ENCODE results near the gene EIF3L.
A peak's percentile ranks its signal among the peaks of the same experiment; 100 is the strongest.

EIF3L gene

DNA sequence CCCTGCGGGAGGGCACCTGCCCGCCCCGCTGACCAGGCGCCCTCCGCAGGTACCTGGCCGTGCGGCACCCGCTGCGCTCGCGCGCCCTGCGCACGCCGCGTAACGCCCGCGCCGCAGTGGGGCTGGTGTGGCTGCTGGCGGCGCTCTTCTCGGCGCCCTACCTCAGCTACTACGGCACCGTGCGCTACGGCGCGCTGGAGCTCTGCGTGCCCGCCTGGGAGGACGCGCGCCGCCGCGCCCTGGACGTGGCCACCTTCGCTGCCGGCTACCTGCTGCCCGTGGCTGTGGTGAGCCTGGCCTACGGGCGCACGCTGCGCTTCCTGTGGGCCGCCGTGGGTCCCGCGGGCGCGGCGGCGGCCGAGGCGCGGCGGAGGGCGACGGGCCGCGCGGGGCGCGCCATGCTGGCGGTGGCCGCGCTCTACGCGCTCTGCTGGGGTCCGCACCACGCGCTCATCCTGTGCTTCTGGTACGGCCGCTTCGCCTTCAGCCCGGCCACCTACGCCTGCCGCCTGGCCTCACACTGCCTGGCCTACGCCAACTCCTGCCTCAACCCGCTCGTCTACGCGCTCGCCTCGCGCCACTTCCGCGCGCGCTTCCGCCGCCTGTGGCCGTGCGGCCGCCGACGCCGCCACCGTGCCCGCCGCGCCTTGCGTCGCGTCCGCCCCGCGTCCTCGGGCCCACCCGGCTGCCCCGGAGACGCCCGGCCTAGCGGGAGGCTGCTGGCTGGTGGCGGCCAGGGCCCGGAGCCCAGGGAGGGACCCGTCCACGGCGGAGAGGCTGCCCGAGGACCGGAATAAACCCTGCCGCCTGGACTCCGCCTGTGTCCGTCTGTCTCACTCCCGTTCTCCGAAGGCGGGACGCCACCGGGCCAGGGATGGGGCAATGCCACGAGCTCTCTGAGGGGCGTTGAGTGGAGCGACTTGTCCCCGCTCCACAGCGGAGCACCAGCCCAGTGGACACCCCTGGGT is 24.3 kb upstream of the EIF3L start:
- Histone ChIP-seq H3K36me3 (ENCODE audit: insufficient read depth, low read length) (no peaks in the 10 kb centered on the region), H3K9ac (ENCODE audit: low read depth, low read length) (peak overlapping the region; percentile 66), H3K4me1 (ENCODE audit: insufficient read depth, low read length) (peaks cover 12% of the 10 kb centered on the region; the same call in 1 of the 2 replicates), H3K9me3 (ENCODE audit: control insufficient read depth, insufficient read depth, low read length) (no peaks in the 10 kb centered on the region)

DNA sequence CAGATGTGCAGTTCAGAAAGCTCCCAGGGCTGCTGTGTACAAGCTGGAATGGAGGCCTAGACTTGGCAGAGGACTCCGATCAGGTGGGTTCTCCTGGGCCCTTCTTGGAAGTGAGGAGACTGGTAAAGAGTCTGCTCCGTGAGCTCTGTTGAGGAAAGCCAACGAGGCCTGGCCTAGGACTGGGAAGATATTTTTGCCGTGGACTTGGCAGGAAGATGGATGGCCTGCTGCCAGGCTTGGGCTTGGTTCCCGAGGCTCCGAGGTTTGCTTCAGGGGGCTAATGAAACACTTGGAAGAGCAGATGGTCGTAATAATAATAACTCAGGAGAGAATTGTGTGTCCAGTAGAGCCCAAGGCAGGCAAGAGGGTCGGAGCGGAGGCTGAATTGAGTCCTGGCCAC is 22.2 kb upstream of the EIF3L start:
- H3K9ac ChIP-seq (ENCODE audit: low read depth, low read length) = no peak overlapping the region
- H3K4me1 ChIP-seq (ENCODE audit: insufficient read depth, low read length) = peaks cover 12% of the 10 kb centered on the region; the same call in 1 of the 2 replicates
- no peaks in the 10 kb centered on the region for H3K9me3 ChIP-seq (ENCODE audit: control insufficient read depth, insufficient read depth, low read length)
- H3K36me3 ChIP-seq (ENCODE audit: insufficient read depth, low read length) = no peaks in the 10 kb centered on the region

DNA sequence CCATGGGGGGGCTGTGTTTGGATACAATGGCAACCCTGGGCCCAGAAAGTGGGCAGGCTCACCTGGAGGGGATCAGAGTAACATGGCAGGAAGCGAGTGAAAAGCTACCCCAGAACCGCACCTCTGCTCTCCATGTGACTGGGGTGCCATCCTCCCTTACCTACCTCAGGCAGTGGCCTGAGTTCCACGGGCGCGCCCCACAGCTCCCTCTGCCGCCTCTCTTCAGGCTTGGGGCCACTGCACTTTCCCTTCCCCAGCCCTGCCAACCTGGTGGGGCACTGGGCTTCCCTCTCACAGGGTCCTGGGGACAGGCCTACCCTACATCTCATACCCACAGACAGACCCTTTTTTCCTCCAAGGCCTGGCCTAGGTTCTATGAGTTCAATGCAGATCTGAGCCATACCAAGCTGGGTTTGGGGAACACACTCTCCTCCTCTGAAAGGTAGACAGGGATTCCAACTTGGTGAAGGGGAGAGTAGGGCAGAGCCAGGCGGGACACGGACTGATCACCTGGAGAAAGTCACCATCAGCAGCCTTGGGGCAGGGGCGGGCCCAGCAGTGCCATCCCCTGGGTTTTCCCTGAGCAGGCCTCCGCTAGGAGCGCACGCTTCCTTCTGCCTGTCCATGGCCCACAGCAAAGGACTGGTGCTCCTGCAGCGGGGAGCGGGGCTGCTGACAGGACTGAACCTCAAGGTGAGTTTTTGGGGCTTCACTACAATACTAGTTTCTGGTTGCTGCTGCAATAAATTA is 19.0 kb upstream of the EIF3L start:
- H3K36me3 ChIP-seq (ENCODE audit: insufficient read depth, low read length) = peaks cover 5% of the 10 kb centered on the region; the same call in 1 of the 2 replicates
- H3K9me3 ChIP-seq (ENCODE audit: control insufficient read depth, insufficient read depth, low read length) = no peaks in the 10 kb centered on the region
- no peak overlapping the region for H3K9ac ChIP-seq (ENCODE audit: low read depth, low read length)
- H3K4me1 ChIP-seq (ENCODE audit: insufficient read depth, low read length) = no peaks in the 10 kb centered on the region

DNA sequence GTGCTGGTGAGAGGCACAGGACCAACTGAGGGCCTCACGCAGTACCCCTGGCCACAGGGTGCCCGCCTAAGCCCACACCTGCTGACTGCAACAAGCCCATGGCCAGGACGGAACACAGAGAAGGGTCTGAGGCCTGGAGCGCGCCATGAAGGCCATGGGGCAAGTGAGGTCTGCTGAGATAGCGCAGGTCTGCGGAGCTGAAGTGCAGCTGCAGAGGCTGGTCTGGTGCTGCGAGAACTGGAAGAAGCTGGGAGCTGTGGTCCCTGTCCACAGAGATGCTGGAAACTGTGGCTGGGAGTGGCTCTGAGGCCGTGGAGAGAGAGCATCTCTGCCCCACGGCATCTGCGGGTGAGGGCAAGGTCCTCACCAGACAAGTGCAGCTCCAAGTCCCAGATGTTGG is 17.7 kb upstream of the EIF3L start:
- Histone ChIP-seq H3K4me1 (ENCODE audit: insufficient read depth, low read length) (no peaks in the 10 kb centered on the region), H3K9me3 (ENCODE audit: control insufficient read depth, insufficient read depth, low read length) (no peaks in the 10 kb centered on the region), H3K36me3 (ENCODE audit: insufficient read depth, low read length) (peaks cover 5% of the 10 kb centered on the region; the same call in 1 of the 2 replicates), H3K9ac (ENCODE audit: low read depth, low read length) (no peak overlapping the region)

DNA sequence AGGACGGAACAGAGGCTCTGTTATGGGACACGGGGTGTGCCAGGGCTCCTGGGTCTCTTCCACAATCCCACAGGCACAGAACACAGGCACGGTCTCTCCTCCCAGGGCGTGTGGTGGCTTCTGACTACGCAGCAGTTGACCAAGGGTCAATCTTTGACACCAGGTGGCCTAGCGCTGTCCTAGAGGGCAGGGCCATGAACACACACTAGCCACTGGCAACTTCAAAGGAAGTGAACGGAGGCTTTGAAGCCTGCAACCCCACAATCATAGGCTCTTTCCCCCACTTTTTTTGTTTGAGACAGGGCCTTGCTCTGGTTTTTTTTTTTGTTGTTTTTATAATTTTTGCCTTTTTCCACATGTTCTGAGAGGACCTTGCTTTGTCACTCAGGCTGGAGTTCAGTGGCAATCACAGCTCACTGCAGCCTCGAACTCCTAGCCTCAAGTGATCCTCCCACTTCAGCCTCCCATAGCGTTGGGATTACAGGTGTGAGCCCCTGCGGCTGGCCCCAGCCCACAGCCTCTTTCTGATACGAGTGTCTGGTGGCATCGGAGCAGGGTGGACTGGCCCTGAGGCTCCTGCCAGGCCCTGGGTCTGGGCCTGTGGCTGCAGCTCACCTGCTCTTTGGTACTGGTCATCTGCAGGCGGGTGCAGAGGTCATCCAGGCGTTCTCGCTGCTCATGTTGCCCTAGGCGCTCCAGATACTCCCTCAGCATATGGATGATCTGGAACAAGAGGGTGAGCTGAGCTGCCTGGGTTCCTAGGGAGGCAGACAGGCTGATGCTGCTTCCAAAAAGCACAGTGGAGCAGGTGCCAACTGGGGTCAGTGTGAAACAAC is 17.0 kb upstream of the EIF3L start:
- H3K36me3 ChIP-seq (ENCODE audit: insufficient read depth, low read length) = peaks cover 5% of the 10 kb centered on the region; the same call in 1 of the 2 replicates
- no peaks in the 10 kb centered on the region for H3K9me3 ChIP-seq (ENCODE audit: control insufficient read depth, insufficient read depth, low read length)
- H3K9ac ChIP-seq (ENCODE audit: low read depth, low read length) = no peak overlapping the region
- H3K4me1 ChIP-seq (ENCODE audit: insufficient read depth, low read length) = no peaks in the 10 kb centered on the region

DNA sequence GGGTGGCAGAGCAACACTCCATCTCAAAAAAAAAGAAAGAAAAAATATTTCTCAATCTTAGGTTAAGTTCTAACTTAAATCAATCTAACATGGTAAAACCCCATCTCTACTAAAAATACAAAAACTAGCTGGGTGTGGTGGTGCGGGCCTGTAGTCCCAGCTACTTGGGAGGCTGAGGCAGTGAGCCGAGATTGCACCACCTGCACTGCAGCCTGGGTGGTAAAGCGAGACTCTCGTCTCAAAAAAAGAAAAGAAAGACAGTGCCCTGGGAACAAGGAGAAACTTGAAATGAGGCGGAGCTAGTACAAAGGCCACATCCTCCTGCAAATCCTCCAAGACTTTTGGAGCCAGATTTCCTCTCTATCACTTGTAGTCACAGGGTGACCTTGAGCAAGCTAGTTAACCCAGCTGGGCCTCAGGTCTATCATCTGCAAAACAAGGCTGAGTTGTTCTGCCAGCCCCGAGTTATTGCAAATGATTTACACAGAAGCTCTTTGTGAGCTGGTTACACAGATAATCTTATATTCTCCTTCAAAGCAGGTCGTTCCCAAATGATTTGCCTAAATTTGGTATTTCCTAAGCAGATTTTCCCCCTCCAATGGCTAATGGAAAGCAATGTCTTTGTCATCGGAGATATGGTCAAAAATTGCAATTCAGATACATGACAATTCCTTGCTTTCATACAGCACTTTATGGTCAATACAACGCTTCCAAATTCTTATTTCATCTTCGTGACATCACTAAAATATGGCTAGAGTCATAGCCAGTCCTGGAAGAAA is 7.0 kb upstream of the EIF3L start:
- Histone ChIP-seq H3K9ac (ENCODE audit: low read depth, low read length) (no peak overlapping the region), H3K36me3 (ENCODE audit: insufficient read depth, low read length) (peaks cover 5% of the 10 kb centered on the region; the same call in 1 of the 2 replicates), H3K9me3 (ENCODE audit: control insufficient read depth, insufficient read depth, low read length) (peaks cover 4% of the 10 kb centered on the region; the same call in 1 of the 2 replicates), H3K4me1 (ENCODE audit: insufficient read depth, low read length) (no peaks in the 10 kb centered on the region)

DNA sequence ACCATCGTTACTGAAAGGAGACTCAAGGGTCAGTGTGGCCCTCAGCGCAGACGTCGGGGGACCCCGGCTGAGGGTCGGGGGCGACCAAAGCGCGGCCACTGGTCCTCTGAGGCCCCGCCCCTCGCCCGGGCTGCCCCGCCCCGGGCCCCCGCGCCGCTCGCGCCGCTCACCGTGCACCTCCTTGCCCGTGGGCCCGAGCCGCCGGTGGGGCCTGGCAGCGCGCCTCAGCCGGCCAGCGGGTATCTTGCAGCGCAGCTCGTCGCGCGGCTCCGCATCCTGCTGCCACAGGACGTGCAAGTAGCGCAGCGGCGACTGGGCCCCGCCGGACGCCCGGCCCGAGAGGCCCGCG is 5.5 kb upstream of the EIF3L start:
- H3K9ac ChIP-seq (ENCODE audit: low read depth, low read length) = peak overlapping the region; percentile 69; the same call in 1 of the 2 replicates
- H3K36me3 ChIP-seq (ENCODE audit: insufficient read depth, low read length) = 0 out of 2 replicates have a peak, but pooled peaks cover under 1% of the 10 kb centered on the region
- no peaks in the 10 kb centered on the region for H3K4me1 ChIP-seq (ENCODE audit: insufficient read depth, low read length)
- H3K9me3 ChIP-seq (ENCODE audit: control insufficient read depth, insufficient read depth, low read length) = peaks cover 4% of the 10 kb centered on the region; the same call in 1 of the 2 replicates

DNA sequence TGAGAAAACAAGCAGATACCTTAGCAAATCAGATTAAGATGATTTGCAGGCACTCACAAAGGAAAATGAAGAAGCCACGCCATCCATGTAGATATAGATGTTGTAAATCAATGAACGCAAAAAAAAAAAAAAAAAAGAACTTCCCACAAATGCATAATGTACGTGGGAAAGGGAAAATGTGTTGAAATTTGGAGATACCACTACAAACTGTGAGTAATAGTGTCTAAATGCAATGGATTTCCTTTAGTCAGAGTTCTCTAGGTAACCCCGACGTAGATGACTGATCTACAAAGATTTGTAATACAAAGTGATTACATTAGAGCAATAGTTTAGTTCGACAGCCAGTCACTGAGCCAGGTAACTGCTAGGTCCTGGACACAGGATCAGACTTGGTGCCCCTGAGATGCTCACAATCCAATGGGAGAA is 4.3 kb upstream of the EIF3L start:
- H3K9ac ChIP-seq (ENCODE audit: low read depth, low read length) = peak overlapping the region; percentile 69; the same call in 1 of the 2 replicates
- no peaks in the 10 kb centered on the region for H3K4me1 ChIP-seq (ENCODE audit: insufficient read depth, low read length)
- peaks cover 4% of the 10 kb centered on the region; the same call in 1 of the 2 replicates for H3K9me3 ChIP-seq (ENCODE audit: control insufficient read depth, insufficient read depth, low read length)
- H3K36me3 ChIP-seq (ENCODE audit: insufficient read depth, low read length) = no peaks in the 10 kb centered on the region

DNA sequence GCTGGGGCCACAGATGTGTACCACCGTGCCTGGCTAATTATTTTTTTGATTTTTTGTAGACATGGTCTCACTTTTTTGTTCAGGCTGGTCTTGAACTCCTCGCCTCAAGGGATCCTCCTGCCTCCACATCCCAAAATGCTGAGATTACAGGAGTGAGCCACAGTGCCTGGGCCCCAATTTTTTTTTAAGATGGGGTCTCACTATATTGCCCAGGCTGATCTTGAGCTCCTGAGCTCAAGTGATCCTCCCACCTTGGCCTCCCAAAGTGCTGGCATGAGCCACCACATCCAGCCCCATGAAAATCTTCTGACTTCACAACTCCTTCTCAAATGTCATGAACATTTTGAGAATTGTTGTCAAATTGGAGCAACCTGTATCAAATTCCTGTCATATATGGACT is 2.8 kb upstream of the EIF3L start:
- Histone ChIP-seq H3K9me3 (ENCODE audit: control insufficient read depth, insufficient read depth, low read length) (peaks cover 4% of the 10 kb centered on the region; the same call in 1 of the 2 replicates), H3K9ac (ENCODE audit: low read depth, low read length) (no peak overlapping the region), H3K36me3 (ENCODE audit: insufficient read depth, low read length) (peaks cover 6% of the 10 kb centered on the region), H3K4me1 (ENCODE audit: insufficient read depth, low read length) (no peaks in the 10 kb centered on the region)

DNA sequence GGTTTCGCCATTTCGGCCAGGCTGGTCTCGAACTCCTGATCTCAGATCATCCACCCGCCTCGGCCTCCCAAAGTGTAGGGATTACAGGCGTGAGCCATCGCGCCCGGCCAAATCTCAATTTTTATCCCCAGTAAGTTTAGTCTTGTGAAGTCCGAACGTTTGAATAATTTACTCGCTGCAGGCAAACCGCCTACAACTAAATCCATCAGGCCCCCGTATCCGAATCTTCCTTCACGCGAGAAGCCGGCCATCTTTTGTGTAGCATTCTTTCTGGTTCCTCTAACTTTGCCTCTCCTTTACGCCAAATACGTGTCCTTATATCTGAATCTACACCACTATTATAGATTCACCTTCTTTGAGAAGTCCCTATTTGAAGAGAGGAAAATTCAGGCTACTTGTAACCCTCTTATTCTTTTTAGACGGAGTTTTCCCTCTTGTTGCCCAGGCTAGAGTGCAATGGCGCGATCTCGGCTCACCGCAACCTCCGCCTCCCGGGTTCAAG is 581 bp upstream of the EIF3L start:
- H3K4me1 ChIP-seq (ENCODE audit: insufficient read depth, low read length) = no peaks in the 10 kb centered on the region
- peaks cover 4% of the 10 kb centered on the region; the same call in 1 of the 2 replicates for H3K9me3 ChIP-seq (ENCODE audit: control insufficient read depth, insufficient read depth, low read length)
- H3K36me3 ChIP-seq (ENCODE audit: insufficient read depth, low read length) = peaks cover 26% of the 10 kb centered on the region
- H3K9ac ChIP-seq (ENCODE audit: low read depth, low read length) = peak overlapping the region; percentile 92

DNA sequence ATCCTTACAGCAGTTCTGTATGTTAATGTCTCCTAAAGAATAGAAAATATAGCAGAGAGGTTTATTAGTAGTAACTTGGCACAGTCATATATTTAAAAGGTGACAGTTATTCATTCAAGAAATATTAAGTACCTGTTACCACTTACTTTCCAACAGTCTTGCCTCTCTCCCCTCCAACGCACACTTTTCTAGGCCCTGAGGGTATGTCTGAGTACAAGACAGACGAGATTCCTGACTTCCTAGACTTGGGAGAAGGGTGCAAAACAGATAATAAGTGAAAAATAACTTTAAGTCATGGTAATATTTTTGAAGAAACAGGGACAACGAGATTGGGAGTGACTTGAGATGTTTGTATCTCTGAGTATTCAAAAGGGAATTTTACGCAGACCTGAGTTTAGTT is 1.6 kb downstream of the EIF3L start:
- H3K9ac ChIP-seq (ENCODE audit: low read depth, low read length) = no peak overlapping the region
- no peaks in the 10 kb centered on the region for H3K4me1 ChIP-seq (ENCODE audit: insufficient read depth, low read length)
- peaks cover 43% of the 10 kb centered on the region for H3K36me3 ChIP-seq (ENCODE audit: insufficient read depth, low read length)
- H3K9me3 ChIP-seq (ENCODE audit: control insufficient read depth, insufficient read depth, low read length) = no peaks in the 10 kb centered on the region

DNA sequence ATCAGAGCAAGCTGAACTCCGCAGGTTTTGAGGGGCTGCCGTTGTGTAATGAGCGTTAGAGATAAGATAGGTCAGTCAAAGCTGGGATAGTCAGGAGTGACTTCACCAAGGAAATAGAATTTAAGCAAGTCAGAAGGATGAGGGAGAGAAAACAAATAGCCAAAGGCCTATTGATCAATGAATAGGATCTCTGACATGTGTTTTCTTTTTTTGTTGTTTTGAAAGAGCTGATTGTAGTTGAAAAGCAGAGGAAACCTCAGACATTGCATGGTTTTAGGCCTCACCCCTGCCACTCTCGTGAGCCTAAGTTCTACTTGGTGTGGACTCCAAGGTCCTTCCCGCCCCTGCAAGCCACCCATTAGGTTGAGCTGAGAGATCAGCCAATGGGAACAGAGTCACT is 3.2 kb downstream of the EIF3L start:
- Histone ChIP-seq H3K9me3 (ENCODE audit: control insufficient read depth, insufficient read depth, low read length) (no peaks in the 10 kb centered on the region), H3K36me3 (ENCODE audit: insufficient read depth, low read length) (peaks cover 46% of the 10 kb centered on the region)

DNA sequence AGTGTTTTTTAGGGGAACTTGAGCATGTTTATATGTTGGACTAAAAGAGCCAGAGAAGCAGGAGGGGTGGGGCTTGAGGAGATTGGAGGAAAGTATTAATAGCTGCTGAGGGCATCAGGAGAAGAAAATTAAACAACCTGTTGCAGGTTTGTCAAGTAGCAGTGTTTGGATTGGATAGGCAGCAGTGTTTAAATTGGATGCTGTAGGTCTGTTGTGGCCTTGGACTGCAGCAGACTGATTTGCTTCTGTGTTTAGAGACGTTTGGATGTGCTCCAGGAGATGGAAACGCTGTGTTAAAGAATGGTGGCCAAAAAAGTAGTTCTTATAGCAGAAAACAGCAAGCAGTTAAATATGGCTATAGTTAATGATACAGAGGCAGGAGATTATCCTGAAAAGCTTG is 5.7 kb downstream of the EIF3L start:
- Histone ChIP-seq H3K36me3 (ENCODE audit: insufficient read depth, low read length) (peaks cover 59% of the 10 kb centered on the region), H3K9me3 (ENCODE audit: control insufficient read depth, insufficient read depth, low read length) (no peaks in the 10 kb centered on the region), H3K4me1 (ENCODE audit: insufficient read depth, low read length) (no peaks in the 10 kb centered on the region), H3K9ac (ENCODE audit: low read depth, low read length) (no peak overlapping the region)

More for the DNA sequence above, 3.2 kb downstream of the EIF3L start:
- Histone ChIP-seq H3K4me1 (ENCODE audit: insufficient read depth, low read length) (no peaks in the 10 kb centered on the region), H3K9ac (ENCODE audit: low read depth, low read length) (no peak overlapping the region)

Measured in ES-I3 (cell line).